Hepatocyte (in vitro differentiated cells): ENCODE results near the gene SH3PXD2A. TPM values are rescaled to one million over a fixed set of nuclear protein-coding genes. Genes with fewer than 3 reads are reported as not detected.

Source experiments
- DNase-seq: peaks from one replicate; pipeline ENCODE4 v3.0.0-alpha.2; 2016; ENCODE audit warnings: low spot score
- H2AFZ ChIP-seq: fragments of 200-600 bp; sonication (generic); 2 replicates; pipeline ENCODE4 v1.6.0; 2016; ENCODE audit warnings: antibody characterized with exemption, mild to moderate bottlenecking
- H3K27ac ChIP-seq: fragments of 200-600 bp; sonication (generic); 2 replicates; pipeline ENCODE4 v1.5.1; 2016; ENCODE audit warnings: mild to moderate bottlenecking
- H3K27me3 ChIP-seq: fragments of 200-600 bp; sonication (generic); 2 replicates; pipeline ENCODE4 v1.6.1; 2016
- H3K36me3 ChIP-seq: fragments of 200-600 bp; sonication (generic); replicated peaks from 2 replicates; pipeline ENCODE4 v1.5.1; 2016; ENCODE audit warnings: low read depth; ENCODE audit not compliant: insufficient read depth
- H3K4me1 ChIP-seq: fragments of 200-600 bp; sonication (generic); 2 replicates; pipeline ENCODE4 v1.5.1; 2016; ENCODE audit warnings: mild to moderate bottlenecking, moderate library complexity; ENCODE audit not compliant: insufficient read depth
- H3K4me2 ChIP-seq: fragments of 200-600 bp; sonication (generic); 2 replicates; pipeline ENCODE4 v1.6.0; 2016
- H3K4me3 ChIP-seq: fragments of 200-600 bp; sonication (generic); 2 replicates; pipeline ENCODE4 v1.5.1; 2016; ENCODE audit warnings: mild to moderate bottlenecking
- H3K79me2 ChIP-seq: fragments of 200-600 bp; sonication (generic); 2 replicates; pipeline ENCODE4 v1.6.0; 2017; ENCODE audit warnings: mild to moderate bottlenecking
- H3K9me2 ChIP-seq: fragments of 200-600 bp; sonication (generic); replicated peaks from 2 replicates; pipeline ENCODE4 v1.6.0; 2017; ENCODE audit warnings: mild to moderate bottlenecking; ENCODE audit not compliant: insufficient read depth
- H3K9me3 ChIP-seq: fragments of 200-600 bp; sonication (generic); 2 replicates; pipeline ENCODE4 v1.5.1; 2016; ENCODE audit warnings: low read depth, mild to moderate bottlenecking
- H4K20me1 ChIP-seq: fragments of 200-600 bp; sonication (generic); 2 replicates; pipeline ENCODE4 v1.6.0; 2016; ENCODE audit warnings: mild to moderate bottlenecking; ENCODE audit not compliant: insufficient read depth, poor library complexity, severe bottlenecking
- EZH2 ChIP-seq: fragments of 200-600 bp; sonication (generic); IDR thresholded peaks from 2 replicates; pipeline ENCODE4 v1.6.1; 2016; ENCODE audit warnings: antibody characterized with exemption, mild to moderate bottlenecking, borderline replicate concordance
- EZH2phosphoT487 ChIP-seq: fragments of 200-600 bp; sonication (generic); IDR thresholded peaks from one replicate; pipeline ENCODE4 v1.6.1; 2018; ENCODE audit warnings: antibody characterized with exemption, mild to moderate bottlenecking, low read depth, moderate library complexity; ENCODE audit not compliant: unreplicated experiment, severe bottlenecking
- WGBS: methylation state at CpG from one replicate; pipeline ENCODE4 v1.1.6; 2016; ENCODE audit warnings: low lambda C conversion rate; ENCODE audit errors: missing lambda C conversion rate; 5-methylcytosine and 5-hydroxymethylcytosine counted together
- polyA plus RNA-seq: library from polyadenylated mRNA; unstranded; fragments of >200 nt; fragmentation: Nextera tagmentation; extraction: Ambion mirVana; gene quantifications from 2 replicates; pipeline ENCODE4 v1.2.1, GENCODE V29; 2016
- total RNA-seq: library from RNA; depleted of rRNA; stranded (reverse); fragments of >200 nt; gene quantifications from 2 replicates; pipeline ENCODE4 v1.2.3, GENCODE V29; 2014
- TF ChIP-seq, protein P1 (sequence below): fragments of 200-600 bp; sonication (generic); IDR thresholded peaks from 2 replicates; pipeline ENCODE4 v1.5.1; 2016; ENCODE audit warnings: antibody characterized with exemption, mild to moderate bottlenecking; ENCODE audit not compliant: poor library complexity

SH3PXD2A gene
- total and polyA plus RNA-seq, 2 experiments from 2014 or later: 8.4 to 13.6 TPM

DNA sequence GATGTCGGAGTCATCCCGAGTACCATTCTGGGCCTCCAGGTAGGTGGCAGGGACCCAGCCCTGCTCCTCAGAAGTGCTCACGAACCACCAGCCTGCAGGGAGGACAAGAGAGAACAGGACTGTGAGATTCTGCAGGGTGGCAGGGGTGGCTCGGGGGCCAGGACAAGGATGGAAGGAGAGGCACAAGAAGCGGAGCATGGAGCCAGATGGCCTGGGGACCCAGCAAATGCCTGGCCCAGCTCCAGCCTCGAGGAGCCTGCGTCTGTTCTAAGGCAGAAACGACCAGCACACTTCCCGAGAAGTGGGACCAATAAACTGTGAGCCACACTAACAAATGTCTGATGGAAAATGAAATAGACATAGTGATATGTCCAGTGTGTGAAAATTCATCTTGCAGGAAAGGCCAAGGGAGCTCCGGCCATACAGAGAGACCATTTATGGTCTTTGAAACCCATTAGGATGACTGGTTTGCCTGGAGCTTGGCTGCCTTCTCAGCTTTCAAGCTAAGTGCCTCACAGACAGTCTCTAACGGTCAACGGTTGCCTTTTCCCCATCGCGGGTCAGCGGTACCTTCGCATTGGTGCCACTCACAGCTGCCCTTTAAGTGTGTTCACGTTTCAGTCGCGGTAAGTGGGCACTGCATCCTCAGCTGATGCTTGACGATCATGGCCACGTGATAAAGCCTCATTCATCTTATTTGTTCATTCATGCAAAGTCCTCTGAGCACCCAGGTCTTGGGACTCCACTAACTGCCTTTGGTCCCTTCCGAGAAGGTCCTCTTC, 228.1 kb downstream of the SH3PXD2A start:
- Histone ChIP-seq H4K20me1 (no peaks in the 10 kb centered on the region), H3K27ac (no peak overlapping the region), H3K4me2 (no peak overlapping the region), H3K36me3 (no peaks in the 10 kb centered on the region), H3K4me3 (no peak overlapping the region), H2AFZ (no peak overlapping the region), H3K27me3 (no peaks in the 10 kb centered on the region), H3K9me3 (no peaks in the 10 kb centered on the region), H3K79me2 (no peaks in the 10 kb centered on the region), H3K9me2 (no peaks in the 10 kb centered on the region), H3K4me1 (no peaks in the 10 kb centered on the region)
- 93% methylated on average over 22 of the region's 22 CpGs for whole genome bisulfite sequencing
- no peak for DNase-seq
- no peak for TF ChIP-seq EZH2phosphoT487
- TF ChIP-seq EZH2: no peak
- TF ChIP-seq, protein P1, sequence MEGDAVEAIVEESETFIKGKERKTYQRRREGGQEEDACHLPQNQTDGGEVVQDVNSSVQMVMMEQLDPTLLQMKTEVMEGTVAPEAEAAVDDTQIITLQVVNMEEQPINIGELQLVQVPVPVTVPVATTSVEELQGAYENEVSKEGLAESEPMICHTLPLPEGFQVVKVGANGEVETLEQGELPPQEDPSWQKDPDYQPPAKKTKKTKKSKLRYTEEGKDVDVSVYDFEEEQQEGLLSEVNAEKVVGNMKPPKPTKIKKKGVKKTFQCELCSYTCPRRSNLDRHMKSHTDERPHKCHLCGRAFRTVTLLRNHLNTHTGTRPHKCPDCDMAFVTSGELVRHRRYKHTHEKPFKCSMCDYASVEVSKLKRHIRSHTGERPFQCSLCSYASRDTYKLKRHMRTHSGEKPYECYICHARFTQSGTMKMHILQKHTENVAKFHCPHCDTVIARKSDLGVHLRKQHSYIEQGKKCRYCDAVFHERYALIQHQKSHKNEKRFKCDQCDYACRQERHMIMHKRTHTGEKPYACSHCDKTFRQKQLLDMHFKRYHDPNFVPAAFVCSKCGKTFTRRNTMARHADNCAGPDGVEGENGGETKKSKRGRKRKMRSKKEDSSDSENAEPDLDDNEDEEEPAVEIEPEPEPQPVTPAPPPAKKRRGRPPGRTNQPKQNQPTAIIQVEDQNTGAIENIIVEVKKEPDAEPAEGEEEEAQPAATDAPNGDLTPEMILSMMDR: no peak

DNA sequence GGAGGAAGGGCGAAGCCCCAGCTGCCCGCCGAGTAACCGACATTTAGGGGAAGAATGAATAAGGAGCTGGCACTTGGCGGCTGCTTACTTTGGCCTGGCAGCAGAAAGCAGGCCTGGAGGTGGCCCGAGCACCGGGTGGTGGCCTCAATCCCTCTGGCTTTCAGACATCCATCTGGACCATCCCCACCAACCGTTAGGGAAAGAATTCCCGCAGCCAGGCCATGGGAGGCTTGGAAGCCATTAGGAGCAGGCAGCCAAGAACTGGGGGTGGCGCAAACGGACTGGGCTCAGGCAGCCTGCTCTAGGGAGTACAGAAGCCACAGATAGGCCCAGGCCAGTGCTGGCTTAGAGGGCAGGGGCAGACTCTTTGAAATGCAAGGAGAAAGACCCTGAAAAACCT, 229.2 kb downstream of the SH3PXD2A start:
- H3K79me2 ChIP-seq: no peaks in the 10 kb centered on the region
- no peaks in the 10 kb centered on the region for H3K9me3 ChIP-seq
- H3K36me3 ChIP-seq: no peaks in the 10 kb centered on the region
- H3K4me1 ChIP-seq: no peaks in the 10 kb centered on the region
- no peak for DNase-seq
- no peak overlapping the region for H3K4me3 ChIP-seq
- no peaks in the 10 kb centered on the region for H4K20me1 ChIP-seq
- H3K4me2 ChIP-seq: no peak overlapping the region
- no peak for TF ChIP-seq EZH2
- TF ChIP-seq EZH2phosphoT487: no peak
- 98% methylated on average over 11 of the region's 11 CpGs for WGBS
- no peak overlapping the region for H3K27ac ChIP-seq
- no peaks in the 10 kb centered on the region for H3K9me2 ChIP-seq
- H2AFZ ChIP-seq: no peak overlapping the region
- H3K27me3 ChIP-seq: no peaks in the 10 kb centered on the region

DNA sequence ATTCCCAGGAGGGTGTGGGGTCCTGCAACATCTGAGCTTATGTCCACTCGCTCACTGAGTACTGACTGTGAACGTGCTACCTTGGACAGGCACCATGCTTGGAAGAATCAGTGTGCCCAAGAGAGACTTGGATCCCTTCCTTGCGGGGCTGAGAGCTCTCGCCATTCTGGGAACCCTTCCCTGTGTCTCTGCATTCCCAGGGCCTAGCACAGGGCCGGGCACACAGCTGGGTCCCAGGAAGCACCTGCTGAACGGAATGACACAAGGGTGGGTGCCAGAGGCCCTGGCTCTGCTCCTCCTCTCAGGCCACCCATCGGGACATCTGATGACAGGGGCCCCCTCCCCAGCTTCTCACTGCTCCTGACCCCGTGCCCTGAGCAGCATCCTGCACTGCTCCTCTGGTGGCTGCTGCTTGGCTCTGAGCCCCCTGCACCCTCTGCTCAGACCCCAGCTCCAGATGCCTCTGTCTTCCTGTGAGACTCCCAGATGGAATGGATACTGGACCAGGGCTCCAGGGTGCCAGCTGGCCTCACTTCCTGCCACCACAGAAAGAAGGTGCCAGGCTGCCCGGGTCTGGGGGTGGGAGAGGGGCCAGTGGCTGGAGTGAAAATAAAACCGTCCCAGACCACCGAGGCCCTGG, 232.3 kb downstream of the SH3PXD2A start:
- no peak for TF ChIP-seq EZH2phosphoT487
- 95% methylated on average over 11 of the region's 11 CpGs for WGBS

DNA sequence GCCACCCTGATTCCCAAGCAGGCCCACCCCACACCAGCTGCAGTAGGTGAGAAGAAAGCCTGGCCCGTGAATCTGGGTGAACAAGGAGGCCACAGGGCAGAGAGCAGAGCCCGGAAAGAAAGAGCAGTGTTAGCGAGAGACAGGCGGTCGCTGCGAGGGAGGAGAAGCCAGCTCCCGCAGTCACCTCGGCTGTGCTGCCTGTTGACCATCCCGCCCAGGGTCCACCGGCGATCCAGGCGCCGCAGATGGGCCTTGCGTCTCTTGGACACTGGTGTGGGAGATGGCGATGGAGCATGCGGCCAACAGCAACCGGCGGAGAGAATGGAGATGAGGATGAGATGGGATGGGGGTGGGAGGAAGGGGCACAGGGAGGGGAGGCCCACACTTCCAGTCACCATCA, 233.1 kb downstream of the SH3PXD2A start:
- no peak overlapping the region for H3K27ac ChIP-seq
- no peak overlapping the region for H3K4me3 ChIP-seq
- TF ChIP-seq EZH2phosphoT487: no peak
- TF ChIP-seq, protein P1: no peak
- TF ChIP-seq EZH2: no peak
- H2AFZ ChIP-seq: no peak overlapping the region
- no peaks in the 10 kb centered on the region for H3K79me2 ChIP-seq
- H3K4me2 ChIP-seq: no peak overlapping the region
- H3K9me3 ChIP-seq: no peaks in the 10 kb centered on the region
- 97% methylated on average over 17 of the region's 18 CpGs for WGBS
- no peaks in the 10 kb centered on the region for H4K20me1 ChIP-seq
- H3K4me1 ChIP-seq: peaks cover 5% of the 10 kb centered on the region
- no peaks in the 10 kb centered on the region for H3K27me3 ChIP-seq
- H3K36me3 ChIP-seq: no peaks in the 10 kb centered on the region
- H3K9me2 ChIP-seq: no peaks in the 10 kb centered on the region
- DNase-seq: no peak

More for the DNA sequence above, 232.3 kb downstream of the SH3PXD2A start:
- Histone ChIP-seq H3K9me2 (no peaks in the 10 kb centered on the region), H3K9me3 (no peaks in the 10 kb centered on the region), H3K4me2 (no peak overlapping the region), H3K27ac (no peak overlapping the region), H2AFZ (no peak overlapping the region), H4K20me1 (no peaks in the 10 kb centered on the region), H3K79me2 (no peaks in the 10 kb centered on the region), H3K4me1 (no peaks in the 10 kb centered on the region), H3K4me3 (no peak overlapping the region), H3K27me3 (no peaks in the 10 kb centered on the region), H3K36me3 (no peaks in the 10 kb centered on the region)
- no peak for DNase-seq
